HEK293T (cell line): ENCODE data around the gene PPP1R15B.

ENCODE experiments used
- CTCF ChIA-PET: fragments of 350-600 bp; formaldehyde crosslinking; extraction: SDS; loops from one replicate; lab custom pipeline; 2021; ENCODE audit warnings: antibody characterized with exemption, inconsistent platforms; lab: Yijun Ruan, JAX
- POLR2A ChIA-PET: fragments of 350-600 bp; formaldehyde crosslinking; extraction: SDS; loops from one replicate; lab custom pipeline; 2020; ENCODE audit warnings: antibody characterized with exemption, inconsistent platforms; lab: Yijun Ruan, JAX
- DNase-seq: peaks from one replicate; pipeline ENCODE4 v3.0.0; 2012; ENCODE audit warnings: mixed read lengths; ENCODE audit errors: extremely low spot score
- ARNT ChIP-seq: fragments of 450-650 bp; IDR thresholded peaks from 2 replicates; pipeline ENCODE4 v1.6.1; 2017; ENCODE audit warnings: mild to moderate bottlenecking
- BHLHE40 ChIP-seq: fragments of 450-650 bp; IDR thresholded peaks from 2 replicates; pipeline ENCODE4 v1.6.1; 2016; ENCODE audit warnings: mild to moderate bottlenecking, moderate library complexity, borderline replicate concordance
- ELF4 ChIP-seq: fragments of 450-650 bp; IDR thresholded peaks from 2 replicates; pipeline ENCODE4 v1.6.1; 2017; ENCODE audit warnings: antibody characterized with exemption
- FOXA1 ChIP-seq: fragments of 450-650 bp; IDR thresholded peaks from 2 replicates; pipeline ENCODE4 v1.6.1; 2016; ENCODE audit warnings: mild to moderate bottlenecking
- FOXK2 ChIP-seq: fragments of 450-650 bp; IDR thresholded peaks from 2 replicates; pipeline ENCODE4 v1.6.1; 2016; ENCODE audit warnings: mild to moderate bottlenecking
- FOXM1 ChIP-seq: fragments of 450-650 bp; IDR thresholded peaks from 2 replicates; pipeline ENCODE4 v1.6.1; 2017; ENCODE audit warnings: mild to moderate bottlenecking, borderline replicate concordance
- HDGF ChIP-seq: fragments of 450-650 bp; IDR thresholded peaks from 2 replicates; pipeline ENCODE4 v1.6.1; 2017; ENCODE audit warnings: antibody characterized with exemption, borderline replicate concordance
- L3MBTL2 ChIP-seq: fragments of 450-650 bp; conservative IDR thresholded peaks from 2 replicates; pipeline ENCODE4 v1.6.1; 2016; ENCODE audit warnings: mild to moderate bottlenecking
- LEF1 ChIP-seq: fragments of 450-650 bp; IDR thresholded peaks from 2 replicates; pipeline ENCODE4 v1.6.1; 2017; ENCODE audit warnings: mild to moderate bottlenecking, borderline replicate concordance
- NFRKB ChIP-seq: fragments of 450-650 bp; IDR thresholded peaks from 2 replicates; pipeline ENCODE4 v1.6.1; 2016; ENCODE audit warnings: mild to moderate bottlenecking, moderate library complexity
- SP1 ChIP-seq: fragments of 450-650 bp; IDR thresholded peaks from 2 replicates; pipeline ENCODE4 v1.6.1; 2017
- SUZ12 ChIP-seq: fragments of 450-650 bp; IDR thresholded peaks from 2 replicates; pipeline ENCODE4 v1.6.1; 2016; ENCODE audit warnings: mild to moderate bottlenecking
- TARDBP ChIP-seq: fragments of 450-650 bp; IDR thresholded peaks from 2 replicates; pipeline ENCODE4 v1.6.1; 2016
- ZNF384 ChIP-seq: fragments of 450-650 bp; IDR thresholded peaks from 2 replicates; pipeline ENCODE4 v1.6.1; 2016
- TF ChIP-seq, protein P1 (sequence below): fragments of 450-650 bp; IDR thresholded peaks from 2 replicates; pipeline ENCODE4 v1.6.1; 2016

PPP1R15B gene

DNA sequence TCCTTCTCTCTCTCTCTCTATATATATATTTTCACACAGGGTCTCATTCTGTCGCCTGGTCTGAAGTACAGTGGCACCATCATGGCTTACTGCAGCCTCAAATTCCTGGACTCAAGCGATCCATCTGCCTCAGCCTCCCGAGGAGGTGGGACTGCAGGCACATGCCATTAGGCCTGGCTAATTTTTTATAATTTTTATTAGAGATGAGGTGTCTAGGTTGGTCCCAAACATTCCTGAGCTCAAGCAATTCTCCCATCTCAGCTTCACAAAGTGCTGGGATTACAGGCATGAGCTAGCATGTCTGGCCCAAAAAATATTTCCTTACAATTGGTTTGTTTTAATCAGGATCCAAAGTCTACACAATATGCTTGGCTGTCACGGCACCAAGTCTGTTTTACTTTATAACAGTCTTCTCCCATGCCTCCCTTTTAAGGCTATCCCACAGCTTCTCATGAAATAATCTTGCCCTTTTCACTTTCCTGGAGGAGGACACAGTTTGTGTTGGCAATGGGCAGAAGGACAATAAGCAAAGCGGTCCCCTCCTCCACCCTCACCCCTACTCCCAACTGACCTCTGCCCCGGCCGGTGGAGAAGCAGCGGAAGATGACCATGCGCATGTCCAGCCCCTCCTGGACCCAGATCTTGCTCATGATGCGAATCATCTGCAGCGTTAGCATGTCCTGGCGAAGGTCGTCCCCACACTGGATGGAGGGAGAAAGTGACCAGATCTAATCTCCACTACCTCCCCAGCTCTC is 28.2 kb upstream of the PPP1R15B start:
- no peak for TF ChIP-seq LEF1
- no peak for TF ChIP-seq TARDBP
- no peak for TF ChIP-seq SUZ12
- no peak for TF ChIP-seq L3MBTL2
- TF ChIP-seq NFRKB, result no peak
- TF ChIP-seq, protein P1, sequence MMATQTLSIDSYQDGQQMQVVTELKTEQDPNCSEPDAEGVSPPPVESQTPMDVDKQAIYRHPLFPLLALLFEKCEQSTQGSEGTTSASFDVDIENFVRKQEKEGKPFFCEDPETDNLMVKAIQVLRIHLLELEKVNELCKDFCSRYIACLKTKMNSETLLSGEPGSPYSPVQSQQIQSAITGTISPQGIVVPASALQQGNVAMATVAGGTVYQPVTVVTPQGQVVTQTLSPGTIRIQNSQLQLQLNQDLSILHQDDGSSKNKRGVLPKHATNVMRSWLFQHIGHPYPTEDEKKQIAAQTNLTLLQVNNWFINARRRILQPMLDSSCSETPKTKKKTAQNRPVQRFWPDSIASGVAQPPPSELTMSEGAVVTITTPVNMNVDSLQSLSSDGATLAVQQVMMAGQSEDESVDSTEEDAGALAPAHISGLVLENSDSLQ, result no peak
- no peak for TF ChIP-seq ARNT
- TF ChIP-seq FOXK2, result no peak
- TF ChIP-seq FOXM1, result no peak
- TF ChIP-seq SP1, result no peak
- ChIA-PET POLR2A (interaction anchor here (1.2 kb wide), 1 partner anchor 77 kb away, joined by 4 read pairs; the partner anchor contains the start of gene MDM4), CTCF (interaction anchor here (1.6 to 1.7 kb wide), 2 partner anchors 9 to 41 kb away, joined by 4 read pairs; no protein-coding TSS in a partner anchor)
- no peak for DNase-seq

DNA sequence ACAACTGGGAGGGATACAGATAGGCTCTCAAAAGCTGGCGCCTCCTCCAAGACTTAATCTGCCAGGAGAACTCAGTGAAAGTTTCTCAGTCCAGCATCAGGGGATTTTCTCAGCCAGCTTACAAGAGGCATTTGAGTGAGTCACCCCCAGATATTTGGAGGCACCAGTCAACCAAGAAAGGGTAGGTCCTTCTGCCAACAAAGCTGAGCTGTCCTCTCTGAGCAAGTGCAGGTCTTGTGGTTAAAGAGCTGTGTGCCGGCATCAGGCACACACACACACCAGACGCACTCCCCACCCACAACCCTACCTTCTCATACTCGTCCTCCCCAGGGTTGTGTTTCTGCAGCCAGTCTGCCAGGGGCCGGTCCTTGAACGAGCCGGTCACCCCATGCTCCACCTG is 27.0 kb upstream of the PPP1R15B start:
- DNase-seq, result no peak
- TF ChIP-seq SUZ12 (no peak), FOXA1 (no peak), ELF4 (no peak), HDGF (no peak), TARDBP (no peak), SP1 (no peak)
- POLR2A ChIA-PET, result interaction anchor here (0.7 to 1.5 kb wide), 2 partner anchors 21 to 61 kb away, joined by 3 to 5 read pairs; no protein-coding TSS in a partner anchor
- CTCF ChIA-PET, result interaction anchor here (0.7 to 1.7 kb wide), 4 partner anchors 8 to 67 kb away, joined by 3 to 9 read pairs (median 4); no protein-coding TSS in a partner anchor

DNA sequence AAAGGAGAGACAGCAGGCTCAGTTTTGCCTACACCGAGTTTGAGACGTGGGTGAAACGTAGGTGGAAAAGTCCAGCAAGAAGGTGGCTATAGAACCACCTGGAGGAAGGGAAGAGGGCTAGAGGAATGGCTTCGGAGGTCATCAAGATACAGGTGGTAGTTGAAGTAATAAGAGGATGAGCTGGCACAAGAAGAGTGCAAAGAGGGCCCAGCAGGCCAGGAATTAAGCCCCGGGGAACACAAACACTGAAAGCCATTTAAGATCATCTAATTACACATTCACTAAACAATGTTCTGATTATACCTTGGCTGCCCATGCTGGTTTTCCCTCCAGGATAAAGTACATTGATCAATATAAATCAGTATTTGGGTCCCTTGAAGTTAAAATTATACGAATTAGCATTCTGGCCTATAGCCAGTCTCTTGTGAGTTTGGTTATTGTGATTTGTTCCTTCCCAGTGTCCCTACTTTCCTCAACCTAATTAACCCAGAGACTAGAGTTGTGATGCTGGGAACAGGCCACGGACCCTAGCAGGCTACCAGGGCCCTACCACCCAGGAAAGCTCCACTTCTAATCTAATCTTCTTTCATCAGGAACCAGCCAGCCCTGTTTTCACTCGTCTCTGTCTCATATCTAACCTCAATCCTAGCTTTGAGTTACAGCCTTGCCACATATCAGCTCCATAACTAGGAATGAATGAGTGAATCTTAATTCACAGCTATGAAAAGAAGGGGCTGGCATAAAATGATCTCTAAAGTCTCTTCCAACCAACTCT is 26.4 kb upstream of the PPP1R15B start:
- POLR2A ChIA-PET, result interaction anchor here (0.7 to 1.5 kb wide), 3 partner anchors 20 to 67 kb away, joined by 3 to 5 read pairs (median 3); no protein-coding TSS in a partner anchor
- no peak for TF ChIP-seq HDGF
- TF ChIP-seq L3MBTL2, result no peak
- no peak for TF ChIP-seq SUZ12
- DNase-seq, result no peak
- CTCF ChIA-PET, result interaction anchor here (0.6 to 1.7 kb wide), 4 partner anchors 9 to 68 kb away, joined by 3 to 9 read pairs (median 4); no protein-coding TSS in a partner anchor

DNA sequence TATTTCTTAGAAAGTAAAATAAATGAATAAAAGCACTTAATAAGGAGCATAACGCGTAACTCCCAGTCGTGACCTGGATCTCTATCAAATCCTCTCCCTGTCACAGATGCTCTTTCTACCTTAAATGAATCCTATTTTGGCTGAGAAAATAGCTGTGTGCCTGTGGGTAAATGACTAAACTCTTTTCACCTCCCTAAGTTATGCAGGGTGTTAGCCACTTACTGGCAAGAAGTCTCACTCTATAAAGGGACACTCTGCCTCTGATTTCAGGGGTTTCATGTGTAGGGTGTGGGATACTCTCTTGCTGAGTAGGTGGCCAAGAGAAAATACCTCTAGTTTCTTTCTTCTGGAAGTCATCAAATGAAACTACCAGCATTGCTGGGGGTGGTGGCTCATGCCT is 24.3 kb upstream of the PPP1R15B start:
- ChIA-PET CTCF (interaction anchor here (0.6 to 1.4 kb wide), 2 partner anchors 10 to 506 kb away, joined by 3 to 5 read pairs; no protein-coding TSS in a partner anchor), POLR2A (no interaction called here)
- TF ChIP-seq NFRKB, result no peak
- TF ChIP-seq, protein P1, result no peak
- TF ChIP-seq ARNT, result no peak
- no peak for TF ChIP-seq FOXM1
- no peak for TF ChIP-seq ZNF384
- TF ChIP-seq BHLHE40, result no peak
- TF ChIP-seq SP1, result no peak
- no peak for TF ChIP-seq SUZ12
- no peak for TF ChIP-seq FOXA1
- no peak for DNase-seq

DNA sequence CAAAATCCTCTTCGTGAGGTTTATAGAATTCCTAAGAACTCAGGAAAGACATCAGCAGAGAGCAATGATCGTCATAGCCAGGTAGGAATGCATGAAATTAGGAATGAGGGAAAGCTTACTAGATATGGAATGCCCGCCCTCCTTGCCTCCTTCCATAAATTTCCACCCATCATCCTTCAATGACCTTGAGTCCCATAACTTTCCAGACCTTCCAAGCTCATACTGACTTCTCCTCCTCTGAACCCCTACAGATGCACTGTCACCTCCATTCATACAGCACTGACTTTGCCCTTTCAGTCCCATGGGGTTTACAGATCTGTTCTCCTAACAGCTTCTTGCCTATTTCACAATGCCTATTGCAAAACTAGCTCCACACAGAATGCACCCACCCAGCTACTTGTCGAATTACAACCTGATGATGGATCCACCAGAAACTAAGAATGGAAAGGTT is 23.8 kb upstream of the PPP1R15B start:
- DNase-seq, result no peak
- ChIA-PET CTCF (interaction anchor here (1.4 kb wide), 1 partner anchor 11 kb away, joined by 5 read pairs; no protein-coding TSS in a partner anchor), POLR2A (no interaction called here)
- TF ChIP-seq ELF4 (no peak), TARDBP (no peak), HDGF (no peak), SP1 (no peak), FOXA1 (no peak), LEF1 (no peak)
- TF ChIP-seq, protein P1, result no peak

DNA sequence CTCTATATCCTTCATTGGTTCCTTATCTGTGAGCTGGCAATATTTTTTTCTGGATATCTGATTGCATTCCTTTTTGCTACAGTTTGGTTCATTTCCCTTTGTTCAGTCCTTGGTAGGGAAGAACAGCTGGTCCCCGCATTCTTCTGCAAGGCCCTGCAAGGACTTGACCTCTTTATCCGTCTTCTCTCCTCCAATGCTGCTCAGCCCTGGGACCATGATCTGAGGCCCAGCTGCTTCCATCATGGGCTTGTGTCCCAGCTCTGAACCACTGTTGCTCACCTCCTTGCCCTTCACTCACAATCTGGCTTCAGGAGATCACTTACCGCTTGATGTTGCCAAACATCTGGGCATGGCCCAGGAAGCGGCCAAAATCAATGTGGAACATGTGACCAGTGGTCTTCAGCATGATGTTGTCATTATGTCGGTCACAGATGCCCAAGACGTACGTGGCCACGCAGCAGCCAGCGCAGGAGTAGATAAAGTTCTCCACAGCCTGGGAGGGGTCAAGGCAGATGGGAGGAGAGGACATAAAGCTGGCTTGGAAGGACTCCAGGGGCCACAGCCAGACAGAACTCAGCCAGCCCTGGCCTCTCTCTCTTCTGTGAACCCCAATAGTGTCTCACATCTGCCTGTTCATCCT is 22.6 kb upstream of the PPP1R15B start:
- ChIA-PET CTCF (interaction anchor here (0.8 to 1.9 kb wide), 2 partner anchors 12 to 33 kb away, joined by 3 to 6 read pairs; no protein-coding TSS in a partner anchor), POLR2A (no interaction called here)
- DNase-seq, result no peak
- TF ChIP-seq, protein P1, result no peak
